Chondrocyte (in vitro differentiated cells): ENCODE measurements around the gene EPHB4. TPM values are rescaled to one million over a fixed set of nuclear protein-coding genes. Genes with fewer than 3 reads are reported as not detected.

Source experiments
- DNase-seq: peaks from one replicate; pipeline ENCODE4 v3.0.0; 2021; ENCODE audit warnings: mixed read lengths, low spot score
- H3K27ac Mint-ChIP-seq: one replicate; pipeline ENCODE4 v1.8.0; 2021; ENCODE audit warnings: mild to moderate bottlenecking, moderate library complexity, mixed read lengths; ENCODE audit not compliant: unreplicated experiment
- H3K27me3 Mint-ChIP-seq: 2 replicates; pipeline ENCODE4 v1.8.0; 2021; ENCODE audit warnings: low read depth, mixed read lengths
- H3K36me3 Mint-ChIP-seq: 2 replicates; pipeline ENCODE4 v1.8.0; 2021; ENCODE audit warnings: low read depth, mixed read lengths
- H3K4me1 Mint-ChIP-seq: 2 replicates; pipeline ENCODE4 v1.8.0; 2021; ENCODE audit warnings: low read depth, mild to moderate bottlenecking, mixed read lengths
- H3K4me3 Mint-ChIP-seq: one replicate; pipeline ENCODE4 v1.8.0; 2021; ENCODE audit warnings: mild to moderate bottlenecking, moderate library complexity, mixed read lengths; ENCODE audit not compliant: unreplicated experiment
- H3K9me3 Mint-ChIP-seq: 2 replicates; pipeline ENCODE4 v1.8.0; 2021; ENCODE audit warnings: low read depth, mixed read lengths
- total RNA-seq: library from RNA; stranded (reverse); gene quantifications from 3 replicates; pipeline ENCODE4 v1.2.1, GENCODE V29; 2021
- TF ChIP-seq, protein P1 (sequence below): fragments of 200-600 bp; sonication (generic); IDR thresholded peaks from 2 replicates; pipeline ENCODE4 v1.5.0; 2021; ENCODE audit warnings: antibody characterized with exemption, mild to moderate bottlenecking, moderate library complexity

The EPHB4 gene
- total RNA-seq, 1 donor from 2014 or later = 60.7 TPM

DNA sequence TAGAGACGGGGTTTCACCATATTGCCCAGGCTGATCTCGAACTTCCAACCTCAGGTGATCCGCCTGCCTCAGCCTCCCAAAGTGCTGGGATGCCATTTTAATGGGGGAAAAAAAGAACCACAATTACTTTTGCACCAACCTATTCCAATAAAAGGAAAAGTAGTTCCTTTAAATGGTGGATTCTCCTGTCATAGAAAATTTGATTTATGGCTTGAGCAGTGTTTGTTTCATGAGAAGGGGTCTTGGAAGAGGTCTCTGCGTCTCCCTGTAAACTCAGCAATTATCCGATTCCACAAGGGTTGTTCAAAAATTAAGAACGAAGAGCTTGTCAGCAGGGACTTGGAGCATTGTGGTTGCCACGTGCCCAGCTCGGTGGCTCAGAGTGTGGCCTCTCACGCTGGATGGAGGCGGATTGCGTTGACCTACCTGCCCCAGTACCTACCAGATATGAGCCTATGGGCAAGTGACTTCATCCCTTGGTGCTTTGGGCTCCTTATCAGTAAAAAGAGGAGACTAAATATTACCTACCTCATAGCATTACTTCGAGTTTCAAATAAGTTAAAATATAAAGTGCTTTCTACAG is 37.0 kb upstream of the EPHB4 start:
- DNase-seq = no peak
- Mint-ChIP-seq H3K4me3 (no peak overlapping the region), H3K4me1 (peaks cover 22% of the 10 kb centered on the region), H3K9me3 (no peaks in the 10 kb centered on the region), H3K27ac (no peak overlapping the region), H3K36me3 (peaks cover 14% of the 10 kb centered on the region), H3K27me3 (no peaks in the 10 kb centered on the region)
- TF ChIP-seq, protein P1, sequence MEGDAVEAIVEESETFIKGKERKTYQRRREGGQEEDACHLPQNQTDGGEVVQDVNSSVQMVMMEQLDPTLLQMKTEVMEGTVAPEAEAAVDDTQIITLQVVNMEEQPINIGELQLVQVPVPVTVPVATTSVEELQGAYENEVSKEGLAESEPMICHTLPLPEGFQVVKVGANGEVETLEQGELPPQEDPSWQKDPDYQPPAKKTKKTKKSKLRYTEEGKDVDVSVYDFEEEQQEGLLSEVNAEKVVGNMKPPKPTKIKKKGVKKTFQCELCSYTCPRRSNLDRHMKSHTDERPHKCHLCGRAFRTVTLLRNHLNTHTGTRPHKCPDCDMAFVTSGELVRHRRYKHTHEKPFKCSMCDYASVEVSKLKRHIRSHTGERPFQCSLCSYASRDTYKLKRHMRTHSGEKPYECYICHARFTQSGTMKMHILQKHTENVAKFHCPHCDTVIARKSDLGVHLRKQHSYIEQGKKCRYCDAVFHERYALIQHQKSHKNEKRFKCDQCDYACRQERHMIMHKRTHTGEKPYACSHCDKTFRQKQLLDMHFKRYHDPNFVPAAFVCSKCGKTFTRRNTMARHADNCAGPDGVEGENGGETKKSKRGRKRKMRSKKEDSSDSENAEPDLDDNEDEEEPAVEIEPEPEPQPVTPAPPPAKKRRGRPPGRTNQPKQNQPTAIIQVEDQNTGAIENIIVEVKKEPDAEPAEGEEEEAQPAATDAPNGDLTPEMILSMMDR = no peak

DNA sequence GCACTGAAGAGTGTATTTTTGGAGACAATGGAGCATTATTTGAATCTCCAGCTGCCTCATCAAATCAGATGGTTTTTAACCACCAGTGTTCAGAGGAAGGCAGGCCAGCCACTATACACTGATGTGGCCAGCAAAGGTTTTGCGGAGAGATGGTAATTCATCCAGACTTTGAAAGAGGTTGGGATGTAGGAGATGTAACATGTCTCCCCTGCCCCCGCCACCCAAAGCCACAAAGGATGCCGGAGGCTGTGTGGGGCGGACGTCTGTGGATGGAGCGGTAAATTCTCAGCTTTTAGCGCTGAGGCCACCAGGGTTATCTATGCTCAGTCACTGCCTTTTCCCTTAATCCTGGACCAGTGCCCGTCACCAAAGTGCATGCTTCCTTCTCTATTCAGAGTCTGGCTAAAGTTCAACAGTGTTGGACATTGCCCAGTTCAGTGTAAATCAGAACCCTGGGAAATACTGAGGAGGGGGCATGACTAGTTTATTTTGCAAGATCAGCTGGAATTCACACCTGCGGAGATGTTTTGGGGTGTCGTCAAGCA is 36.2 kb upstream of the EPHB4 start:
- H3K27me3 Mint-ChIP-seq = no peaks in the 10 kb centered on the region
- no peaks in the 10 kb centered on the region for H3K9me3 Mint-ChIP-seq
- no peak overlapping the region for H3K4me3 Mint-ChIP-seq
- no peak for DNase-seq
- peaks cover 15% of the 10 kb centered on the region for H3K4me1 Mint-ChIP-seq
- TF ChIP-seq, protein P1 = no peak
- H3K27ac Mint-ChIP-seq = no peak overlapping the region
- H3K36me3 Mint-ChIP-seq = peaks cover 14% of the 10 kb centered on the region

DNA sequence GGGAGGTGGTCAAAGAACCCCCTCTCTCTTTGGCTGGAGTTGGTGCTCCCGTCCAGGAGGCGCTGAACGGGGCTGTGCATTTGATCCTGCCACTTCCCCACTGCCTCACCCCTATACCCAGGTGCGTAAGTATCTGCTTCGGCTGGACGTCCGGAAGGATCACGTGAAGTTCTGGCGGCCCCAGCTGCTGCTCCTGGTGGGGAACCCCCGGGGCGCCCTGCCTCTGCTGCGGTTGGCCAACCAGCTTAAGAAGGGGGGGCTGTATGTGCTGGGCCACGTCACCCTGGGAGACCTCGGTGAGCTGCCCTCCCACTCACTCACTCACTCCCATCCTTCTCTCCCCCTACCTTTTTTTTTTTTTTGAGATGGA is 34.3 kb upstream of the EPHB4 start:
- Mint-ChIP-seq H3K9me3 (no peaks in the 10 kb centered on the region), H3K4me3 (no peak overlapping the region), H3K27ac (no peak overlapping the region), H3K4me1 (peaks cover 10% of the 10 kb centered on the region), H3K36me3 (peaks cover 11% of the 10 kb centered on the region), H3K27me3 (no peaks in the 10 kb centered on the region)
- DNase-seq = no peak
- TF ChIP-seq, protein P1 = no peak

DNA sequence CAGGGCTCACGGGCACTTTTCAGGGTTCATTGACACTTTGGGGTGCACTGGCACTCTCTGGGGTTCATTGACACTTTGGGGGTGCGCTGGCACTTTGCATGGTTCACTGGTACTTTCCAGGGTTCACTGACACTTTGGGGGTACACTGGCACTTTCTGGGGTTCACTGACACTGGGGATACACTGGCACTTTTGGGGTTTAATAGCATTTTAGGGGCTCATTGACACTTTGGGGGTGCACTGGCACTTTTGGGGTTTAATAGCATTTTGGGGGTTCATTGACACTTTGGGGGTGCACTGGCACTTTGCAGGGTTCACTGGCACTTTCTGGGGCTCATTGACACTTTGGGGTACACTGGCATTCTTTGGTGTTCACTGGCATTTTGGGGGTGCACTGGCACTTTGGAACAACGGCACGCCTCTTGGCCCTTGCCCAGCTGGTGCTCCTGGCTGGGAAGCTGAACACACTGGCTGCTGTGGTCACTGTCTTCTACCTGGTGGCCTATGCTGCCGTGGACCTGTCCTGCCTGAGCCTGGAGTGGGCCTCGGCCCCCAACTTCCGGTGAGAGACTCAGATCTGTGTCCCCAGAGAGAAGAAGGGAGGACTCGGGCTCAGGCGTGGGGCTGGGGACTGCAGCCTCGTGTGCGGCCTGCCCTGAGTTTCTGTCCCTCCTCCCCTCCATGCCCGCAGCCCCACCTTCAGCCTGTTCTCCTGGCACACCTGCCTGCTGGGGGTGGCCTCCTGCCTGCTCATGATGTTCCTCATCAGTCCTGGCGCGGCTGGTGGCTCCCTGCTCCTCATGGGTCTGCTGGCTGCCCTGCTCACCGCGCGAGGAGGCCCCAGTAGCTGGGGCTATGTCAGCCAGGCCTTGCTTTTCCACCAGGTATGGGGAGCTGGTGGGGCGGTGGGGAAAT is 33.6 kb upstream of the EPHB4 start:
- no peak for DNase-seq
- TF ChIP-seq, protein P1 = no peak
- peaks cover 11% of the 10 kb centered on the region for H3K36me3 Mint-ChIP-seq
- H3K27me3 Mint-ChIP-seq = no peaks in the 10 kb centered on the region
- peaks cover 8% of the 10 kb centered on the region for H3K4me1 Mint-ChIP-seq
- no peak overlapping the region for H3K27ac Mint-ChIP-seq
- H3K9me3 Mint-ChIP-seq = no peaks in the 10 kb centered on the region
- no peak overlapping the region for H3K4me3 Mint-ChIP-seq

DNA sequence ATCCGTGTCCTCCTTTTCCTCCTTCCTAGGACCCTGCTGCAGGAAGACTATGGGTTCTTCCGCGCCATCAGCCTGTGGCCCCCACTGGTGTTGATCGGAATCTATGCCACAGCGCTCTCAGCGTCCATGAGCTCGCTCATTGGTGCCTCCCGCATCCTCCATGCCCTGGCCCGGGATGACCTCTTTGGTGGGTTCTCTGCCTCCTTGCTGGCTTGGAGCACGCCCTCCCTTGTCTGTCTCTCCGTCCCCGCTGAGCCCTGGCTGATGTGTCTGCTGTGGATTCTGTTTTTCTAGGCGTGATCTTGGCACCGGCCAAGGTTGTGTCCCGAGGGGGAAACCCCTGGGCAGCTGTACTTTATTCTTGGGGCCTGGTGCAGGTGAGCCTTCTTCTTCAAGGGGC is 32.5 kb upstream of the EPHB4 start:
- no peak overlapping the region for H3K4me3 Mint-ChIP-seq
- H3K27me3 Mint-ChIP-seq = no peaks in the 10 kb centered on the region
- no peak for DNase-seq
- H3K27ac Mint-ChIP-seq = no peak overlapping the region
- TF ChIP-seq, protein P1 = no peak
- no peaks in the 10 kb centered on the region for H3K9me3 Mint-ChIP-seq
- peaks cover 8% of the 10 kb centered on the region for H3K4me1 Mint-ChIP-seq
- peaks cover 13% of the 10 kb centered on the region for H3K36me3 Mint-ChIP-seq
